SU-DHL-6 (cell line): Measurements from ENCODE around the gene NTM.

Experiments used
- H2AFZ ChIP-seq: fragments of 200-600 bp; sonication (generic); 2 replicates; pipeline ENCODE4 v1.6.1; 2014; ENCODE audit warnings: low read depth, mild to moderate bottlenecking, moderate library complexity, mixed read lengths, antibody characterized with exemption, low read length; ENCODE audit not compliant: severe bottlenecking
- H3F3A ChIP-seq: fragments of 200-600 bp; shearing (Covaris generic); 2 replicates; pipeline ENCODE4 v1.6.0; 2016; ENCODE audit warnings: antibody characterized with exemption, mild to moderate bottlenecking; ENCODE audit not compliant: insufficient read depth
- H3K27ac ChIP-seq: fragments of 200-600 bp; sonication (generic); 2 replicates; pipeline ENCODE4 v1.5.1; 2016; ENCODE audit warnings: low read depth, mild to moderate bottlenecking, low read length, moderate library complexity, mixed read lengths
- H3K27me3 ChIP-seq: fragments of 200-600 bp; sonication (generic), shearing (Covaris generic); 2 replicates; pipeline ENCODE4 v1.6.0; 2014; ENCODE audit warnings: mild to moderate bottlenecking, low read length
- H3K36me3 ChIP-seq: fragments of 200-600 bp; sonication (generic); 2 replicates; pipeline ENCODE4 v1.6.1; 2014; ENCODE audit warnings: mild to moderate bottlenecking, low read length, mixed read lengths
- H3K4me2 ChIP-seq: fragments of 300-600, 200-600 bp; shearing (Covaris generic), sonication (generic); 2 replicates; pipeline ENCODE4 v1.6.0; 2014; ENCODE audit warnings: low read length, low read depth, mild to moderate bottlenecking; ENCODE audit not compliant: poor library complexity, severe bottlenecking
- H3K4me3 ChIP-seq: fragments of 200-600 bp; sonication (generic); 2 replicates; pipeline ENCODE4 v1.5.1; 2014; ENCODE audit warnings: antibody characterized with exemption, low read length, mild to moderate bottlenecking, mixed read lengths; ENCODE audit not compliant: insufficient read depth, poor library complexity, severe bottlenecking
- H3K79me2 ChIP-seq: fragments of 200-600 bp; sonication (generic); 2 replicates; pipeline ENCODE4 v1.6.1; 2014; ENCODE audit warnings: mild to moderate bottlenecking, low read length, moderate library complexity; ENCODE audit not compliant: insufficient read depth
- H3K9ac ChIP-seq: fragments of 200-600 bp; sonication (generic); 2 replicates; pipeline ENCODE4 v1.7.0; 2014; ENCODE audit warnings: mild to moderate bottlenecking, low read length
- H3K9me2 ChIP-seq: fragments of 200-600 bp; sonication (generic); replicated peaks from 2 replicates; pipeline ENCODE4 v1.6.1; 2014; ENCODE audit warnings: low read length; ENCODE audit not compliant: insufficient read depth
- H3K9me3 ChIP-seq: fragments of 200-600 bp; sonication (generic); 2 replicates; pipeline ENCODE4 v1.6.1; 2014; ENCODE audit warnings: low read length, mixed read lengths; ENCODE audit not compliant: insufficient read depth
- H4K20me1 ChIP-seq: fragments of 200-600 bp; sonication (generic); 2 replicates; pipeline ENCODE4 v1.6.1; 2014; ENCODE audit warnings: low read depth, mild to moderate bottlenecking, antibody characterized with exemption, low read length, moderate library complexity, mixed read lengths
- CTCF ChIP-seq: fragments of 200-600 bp; sonication (generic); IDR thresholded peaks from one replicate; pipeline ENCODE4 v1.5.1; 2017; ENCODE audit warnings: antibody characterized with exemption, mild to moderate bottlenecking, low read length, moderate library complexity; ENCODE audit not compliant: insufficient read depth, poor library complexity, severe bottlenecking
- EZH2phosphoT487 ChIP-seq: fragments of 200-600 bp; sonication (generic), shearing (Covaris generic); conservative IDR thresholded peaks from 2 replicates; pipeline ENCODE4 v1.6.1; 2018; ENCODE audit warnings: mild to moderate bottlenecking, antibody characterized with exemption, low read length, moderate library complexity, mixed read lengths

NTM gene

GRCh38 chr11:131965504-131965903 is 595.1 kb downstream of the NTM start:
- Histone ChIP-seq H3K4me3 (no peak overlapping the region), H3K36me3 (no peaks in the 10 kb centered on the region)
- TF ChIP-seq CTCF, result no peak
- TF ChIP-seq EZH2phosphoT487, result no peak

GRCh38 chr11:131966667-131967066 is 596.3 kb downstream of the NTM start:
- Histone ChIP-seq H3K9me2 (no peaks in the 10 kb centered on the region), H2AFZ (no peak overlapping the region), H3K36me3 (no peaks in the 10 kb centered on the region), H3K27me3 (no peaks in the 10 kb centered on the region), H3K4me2 (no peak overlapping the region), H3K79me2 (no peaks in the 10 kb centered on the region), H4K20me1 (no peaks in the 10 kb centered on the region), H3K9ac (no peak overlapping the region), H3F3A (no peaks in the 10 kb centered on the region), H3K27ac (no peak overlapping the region), H3K4me3 (no peak overlapping the region), H3K9me3 (no peaks in the 10 kb centered on the region)
- TF ChIP-seq CTCF (no peak), EZH2phosphoT487 (no peak)

More at GRCh38 chr11:131965504-131965903, 595.1 kb downstream of the NTM start:
- no peaks in the 10 kb centered on the region for H3F3A ChIP-seq
- no peaks in the 10 kb centered on the region for H3K9me3 ChIP-seq
- no peaks in the 10 kb centered on the region for H3K79me2 ChIP-seq
- H4K20me1 ChIP-seq, result no peaks in the 10 kb centered on the region
- no peaks in the 10 kb centered on the region for H3K27me3 ChIP-seq
- no peak overlapping the region for H3K4me2 ChIP-seq
- no peak overlapping the region for H2AFZ ChIP-seq
- no peak overlapping the region for H3K9ac ChIP-seq
- no peaks in the 10 kb centered on the region for H3K9me2 ChIP-seq
- H3K27ac ChIP-seq, result no peak overlapping the region

GRCh38 chr11:131969261-131969660 is 598.8 kb downstream of the NTM start:
- Histone ChIP-seq H3K36me3 (no peaks in the 10 kb centered on the region), H3K79me2 (no peaks in the 10 kb centered on the region), H3K9me3 (no peaks in the 10 kb centered on the region), H3K9me2 (no peaks in the 10 kb centered on the region), H3K4me2 (no peak overlapping the region), H3K27ac (no peak overlapping the region), H3K4me3 (no peak overlapping the region), H4K20me1 (no peaks in the 10 kb centered on the region), H3F3A (no peaks in the 10 kb centered on the region), H3K27me3 (no peaks in the 10 kb centered on the region), H2AFZ (no peak overlapping the region), H3K9ac (no peak overlapping the region)
- TF ChIP-seq CTCF (no peak), EZH2phosphoT487 (no peak)
